Calu3 (cell line): ENCODE results near the gene PITPNB. TPM values are rescaled to one million over a fixed set of nuclear protein-coding genes. Genes with fewer than 3 reads are reported as not detected.

ENCODE experiments used
- BruUV-seq: library from RNA; stranded (reverse); fragments of 400-500 nt; replicated peaks from 2 replicates; lab custom pipeline; 2021; lab: Mats Ljungman, UMichigan
- CTCF ChIA-PET: fragments of 300-600 bp; sonication (Branson Sonifier 250); formaldehyde crosslinking; loops from one replicate; lab custom pipeline; 2022; ENCODE audit warnings: antibody characterized with exemption; lab: Charles Lee
- DNase-seq: peaks from one replicate; pipeline ENCODE4 v3.0.0; 2022
- H3K27ac Mint-ChIP-seq: one replicate; pipeline ENCODE4 v1.8.0; 2022; ENCODE audit warnings: mixed read lengths; ENCODE audit not compliant: unreplicated experiment
- H3K27me3 Mint-ChIP-seq: one replicate; pipeline ENCODE4 v1.8.0; 2022; ENCODE audit warnings: mixed read lengths; ENCODE audit not compliant: unreplicated experiment
- H3K36me3 Mint-ChIP-seq: one replicate; pipeline ENCODE4 v1.8.0; 2022; ENCODE audit warnings: mild to moderate bottlenecking, moderate library complexity, mixed read lengths; ENCODE audit not compliant: insufficient read depth, unreplicated experiment
- H3K4me1 Mint-ChIP-seq: one replicate; pipeline ENCODE4 v1.8.0; 2022; ENCODE audit warnings: mild to moderate bottlenecking, low read depth, mixed read lengths; ENCODE audit not compliant: unreplicated experiment
- H3K4me3 Mint-ChIP-seq: one replicate; pipeline ENCODE4 v1.8.0; 2022; ENCODE audit warnings: mild to moderate bottlenecking, low read depth, moderate library complexity, mixed read lengths; ENCODE audit not compliant: unreplicated experiment
- H3K9me3 Mint-ChIP-seq: one replicate; pipeline ENCODE4 v1.8.0; 2022; ENCODE audit warnings: low read depth, mixed read lengths; ENCODE audit not compliant: unreplicated experiment
- CTCF ChIP-seq: fragments of 200-600 bp; IDR thresholded peaks from one replicate; pipeline ENCODE4 v1.8.0; 2022; ENCODE audit warnings: antibody characterized with exemption; ENCODE audit not compliant: unreplicated experiment
- intact Hi-C: fragments of 100-400 bp; cut with micrococcal nuclease; formaldehyde crosslinking; loops from one replicate; pipeline ENCODE4 v1.10.0; 2022; ENCODE audit not compliant: unreplicated experiment
- total RNA-seq: library from RNA; stranded (reverse); gene quantifications from 2 replicates; pipeline ENCODE4 v1.2.3, GENCODE V29; 2022

The PITPNB gene
- total RNA-seq, 1 experiment from 2014 or later = 136 TPM

- peaks cover 6% of the 10 kb centered on the region for H3K4me1 Mint-ChIP-seq
- DNase-seq = no peak
- H3K9me3 Mint-ChIP-seq = no peaks in the 10 kb centered on the region
- H3K27ac Mint-ChIP-seq = no peak overlapping the region
- peaks cover 52% of the 10 kb centered on the region for H3K36me3 Mint-ChIP-seq
- TF ChIP-seq CTCF = no peak
- no peaks in the 10 kb centered on the region for H3K27me3 Mint-ChIP-seq
- intact Hi-C loops = no loop called here
- CTCF ChIA-PET = no interaction called here
- no TSS peak for BruUV-seq
- H3K4me3 Mint-ChIP-seq = no peak overlapping the region
Observed at GRCh38 chr22:27892811-27893210, 26.2 kb downstream of the PITPNB start.

GRCh38 chr22:27892064-27892463, 27.0 kb downstream of the PITPNB start:
- H3K4me3 Mint-ChIP-seq = no peak overlapping the region
- TF ChIP-seq CTCF = no peak
- DNase-seq = no peak
- H3K27me3 Mint-ChIP-seq = no peaks in the 10 kb centered on the region
- CTCF ChIA-PET = no interaction called here
- no peaks in the 10 kb centered on the region for H3K9me3 Mint-ChIP-seq
- no peak overlapping the region for H3K27ac Mint-ChIP-seq
- intact Hi-C loops = no loop called here
- H3K4me1 Mint-ChIP-seq = peaks cover 14% of the 10 kb centered on the region
- BruUV-seq = no TSS peak
- peaks cover 58% of the 10 kb centered on the region for H3K36me3 Mint-ChIP-seq

- peaks cover 65% of the 10 kb centered on the region for H3K36me3 Mint-ChIP-seq
- no peak for TF ChIP-seq CTCF
- no peaks in the 10 kb centered on the region for H3K9me3 Mint-ChIP-seq
- H3K4me1 Mint-ChIP-seq = peaks cover 31% of the 10 kb centered on the region
- CTCF ChIA-PET = interaction anchor here (1.3 kb wide), 1 partner anchor 131 kb away, joined by 3 read pairs; no protein-coding TSS in a partner anchor
- H3K4me3 Mint-ChIP-seq = no peak overlapping the region
- no peaks in the 10 kb centered on the region for H3K27me3 Mint-ChIP-seq
- no TSS peak for BruUV-seq
- H3K27ac Mint-ChIP-seq = no peak overlapping the region
- intact Hi-C loops = no loop called here
- no peak for DNase-seq
Observed at GRCh38 chr22:27888310-27888709, 30.7 kb downstream of the PITPNB start.

- no peak for DNase-seq
- Mint-ChIP-seq H3K27me3 (no peaks in the 10 kb centered on the region), H3K36me3 (peaks cover 54% of the 10 kb centered on the region), H3K9me3 (no peaks in the 10 kb centered on the region), H3K4me3 (no peak overlapping the region), H3K4me1 (peaks cover 31% of the 10 kb centered on the region), H3K27ac (no peak overlapping the region)
- no TSS peak for BruUV-seq
- intact Hi-C loops = loop anchor here (1.0 kb wide), 1 partner anchor 123 kb away; no protein-coding TSS in a partner anchor
- CTCF ChIA-PET = interaction anchor here (0.8 to 1.0 kb wide), 2 partner anchors 17 to 124 kb away, joined by 3 read pairs; no protein-coding TSS in a partner anchor
- no peak for TF ChIP-seq CTCF
Observed at GRCh38 chr22:27886843-27887151, 32.3 kb downstream of the PITPNB start.
